Left cardiac atrium (tissue), 4 donors: ENCODE data around the gene GPATCH11. TPM values are rescaled to one million over a fixed set of nuclear protein-coding genes. Genes with fewer than 3 reads are reported as not detected.

Experiments used
- ATAC-seq, 2 donors: fragments of 200-7000 bp; cut with Tn5 transposase; one replicate each; pipeline ENCODE4 v1.9.1; 2020; ENCODE audit warnings: mild to moderate bottlenecking in 2 of 2, moderate library complexity in 2 of 2
- DNase-seq: peaks from one replicate; pipeline ENCODE4 v3.0.0-alpha.2; 2020
- intact Hi-C, 2 donors: fragments of 100-400 bp; cut with DNase I; formaldehyde crosslinking; loops; one replicate each; pipeline versions ENCODE4 v1.14.1 to v1.15.1; 2022 to 2023
- long read RNA-seq: library from polyadenylated mRNA; unstranded; transcript quantifications from one replicate; pipeline ENCODE4 v2.0.0, GENCODE V29; 2021
- total RNA-seq, 2 donors: library from RNA; stranded (reverse); fragmentation: NEBNext Ultra II Directional; extraction: Animal tissue kit (Norgen Biotek cat#: 25700); gene quantifications; one replicate each; pipeline ENCODE4 v1.2.1, GENCODE V29; 2021
- donor health status: DM: no; HTN: yes; CAD: no.
- donor health status: DM: no; HTN: yes; CAD: no; lungs with severe emphysema.
- donor health status: DM: yes; HTN: yes; CAD: no.
- donor health status: Dilated cardiomyopathy.

Gene GPATCH11
- total RNA-seq = 1 to 10 TPM; 5.9 to 7.3 TPM
- long read RNA-seq, partial matches to known transcripts = 0 of 1 reads
- long read RNA-seq, other reads (novel, unspliced or antisense) = 0 of 1 reads

GRCh38 chr2:37083873-37084794, at the start of gene GPATCH11, which contains the start of gene HEATR5B:
Gene GPATCH11, plus strand, starts transcription at chr2:37084518. Its CDS starts 3,864 bp downstream, at chr2:37088382.
Gene HEATR5B, minus strand, starts transcription at chr2:37084372. Its CDS starts 958 bp downstream, at chr2:37083414.
- intact Hi-C loops = no loop called here
- peak; percentile 98 for ATAC-seq
- peak; percentile 94 for DNase-seq

- intact Hi-C loops = no loop called here
- DNase-seq (no peak), ATAC-seq (no peak)
These were observed 46.5 kb upstream of the GPATCH11 start for GRCh38 chr2:37037771-37038170.

DNA sequence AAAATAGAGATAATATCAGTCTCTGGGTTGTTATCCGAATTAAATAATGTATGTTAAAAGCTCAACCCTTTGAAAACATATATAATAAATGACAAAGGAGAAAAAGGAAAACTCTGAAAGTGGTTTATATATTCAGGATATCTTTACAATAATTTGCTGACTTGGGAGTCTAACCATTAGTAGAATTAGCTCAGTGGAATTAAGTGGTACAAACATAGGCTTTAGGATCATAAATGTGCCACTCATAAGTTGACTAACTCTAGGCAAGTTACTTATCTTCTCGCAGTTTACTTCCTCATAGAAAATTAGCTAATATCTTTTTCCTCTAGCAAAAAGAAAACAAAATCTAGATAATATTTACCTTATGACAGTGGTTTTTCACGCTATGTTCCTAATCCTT, 44.7 kb upstream of the GPATCH11 start:
- ATAC-seq (no peak), DNase-seq (no peak)
- intact Hi-C loops = no loop called here

DNA sequence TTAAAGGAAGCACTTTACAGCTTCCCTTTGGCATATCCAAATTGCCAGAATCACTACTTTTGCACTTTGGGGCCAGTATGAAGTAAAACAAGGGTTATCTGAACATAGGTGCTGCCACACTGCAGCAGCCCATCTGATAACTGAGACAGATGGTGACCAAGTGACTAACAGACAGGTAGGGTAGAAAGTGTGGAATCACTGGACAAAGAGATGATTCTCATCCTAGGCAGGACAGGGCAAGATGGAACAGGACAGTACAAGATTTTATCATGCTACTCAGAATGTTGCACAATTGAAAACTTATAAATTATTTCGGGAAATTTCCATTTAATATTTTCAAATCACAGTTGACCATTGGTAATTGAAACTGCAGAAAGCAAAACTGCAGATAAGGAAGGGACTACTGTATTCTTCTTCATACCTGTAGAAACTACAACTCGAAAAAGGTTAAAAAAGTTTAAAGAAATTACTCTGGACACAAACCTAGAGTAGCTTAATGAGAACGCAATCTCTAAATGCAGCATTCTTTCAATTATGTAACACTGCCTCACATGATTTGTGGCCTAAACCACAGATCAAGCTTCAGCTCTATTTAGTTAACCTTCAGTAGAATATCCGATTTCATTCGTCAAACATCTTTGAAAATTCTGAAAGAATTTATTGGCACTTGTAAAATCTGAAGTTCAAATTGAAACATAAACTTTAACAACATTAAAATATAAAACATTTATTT, 31.6 kb upstream of the GPATCH11 start:
- ATAC-seq (no peak), DNase-seq (no peak)
- intact Hi-C loops = no loop called here

GRCh38 chr2:37059841-37060240, 24.5 kb upstream of the GPATCH11 start:
- ATAC-seq = no peak
- intact Hi-C loops = no loop called here
- no peak for DNase-seq

DNA sequence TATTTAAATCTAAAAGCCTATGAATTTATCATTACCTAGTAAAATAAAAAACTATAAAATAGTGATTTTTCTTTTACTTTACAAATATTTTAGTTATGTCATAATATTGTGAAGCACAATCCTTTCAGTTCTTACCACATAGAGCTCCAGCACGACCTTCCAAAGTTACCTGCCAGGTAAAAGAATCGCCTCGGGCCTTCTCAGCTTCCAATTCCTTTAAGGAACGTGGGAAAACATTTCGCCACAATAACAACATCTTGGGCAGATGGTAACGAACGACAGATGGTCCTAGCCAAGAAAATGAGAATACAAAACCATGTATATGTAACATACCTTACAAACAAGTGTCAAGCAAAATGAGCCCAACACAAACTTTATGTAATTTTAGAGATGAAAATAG, 23.9 kb upstream of the GPATCH11 start:
- ATAC-seq (no peak), DNase-seq (no peak)
- intact Hi-C loops = no loop called here

GRCh38 chr2:37061013-37061711, 23.2 kb upstream of the GPATCH11 start:
- DNase-seq (no peak), ATAC-seq (no peak)
- intact Hi-C loops = no loop called here

GRCh38 chr2:37061776-37062175, 22.5 kb upstream of the GPATCH11 start:
- DNase-seq (no peak), ATAC-seq (no peak)
- intact Hi-C loops = no loop called here

GRCh38 chr2:37068686-37069085, 15.6 kb upstream of the GPATCH11 start:
- intact Hi-C loops = no loop called here
- ATAC-seq = no peak
- no peak for DNase-seq

DNA sequence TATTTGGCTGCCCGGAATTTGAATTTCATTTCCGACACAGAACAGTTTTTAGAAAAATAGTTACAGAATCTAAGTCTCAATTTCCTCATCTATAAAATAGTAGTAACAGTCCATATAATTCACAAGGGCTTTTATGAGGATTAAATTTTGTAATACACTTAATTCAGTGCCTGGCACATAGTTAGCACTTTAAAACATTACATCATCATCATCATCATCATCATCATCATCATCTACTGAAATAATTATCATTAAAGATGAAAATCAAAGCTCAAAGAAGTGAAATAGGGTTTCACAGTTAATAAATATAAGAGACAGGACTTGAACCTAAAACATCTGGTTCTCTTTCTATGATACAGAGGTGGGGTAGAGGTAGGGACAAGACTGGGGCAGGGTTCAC, 13.4 kb upstream of the GPATCH11 start:
- intact Hi-C loops = no loop called here
- DNase-seq (no peak), ATAC-seq (no peak)

GRCh38 chr2:37080266-37080665, 4.1 kb upstream of the GPATCH11 start:
- intact Hi-C loops = no loop called here
- DNase-seq (no peak), ATAC-seq (no peak)

- ATAC-seq (no peak), DNase-seq (no peak)
- intact Hi-C loops = no loop called here
These were observed 3.6 kb upstream of the GPATCH11 start for GRCh38 chr2:37080689-37081088.

DNA sequence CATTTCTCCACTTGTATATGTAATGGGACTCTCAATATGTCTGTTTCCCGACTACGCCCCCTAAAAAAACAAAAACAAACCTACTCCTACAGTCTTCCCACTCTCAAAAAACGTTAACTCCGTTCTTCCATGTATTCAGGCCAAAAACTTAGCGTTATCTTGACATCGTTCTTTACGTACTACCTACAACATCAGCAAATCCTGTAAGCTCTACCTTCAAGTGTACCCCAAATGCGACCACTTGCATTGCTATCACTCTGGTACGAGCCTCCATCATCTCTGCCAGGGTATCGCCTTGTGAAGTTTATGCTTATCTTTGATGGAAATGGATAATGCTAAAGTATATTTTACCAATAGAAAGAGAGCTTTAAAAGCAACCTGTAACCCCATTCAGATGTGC, 479 bp downstream of the GPATCH11 start:
- intact Hi-C loops = no loop called here
- ATAC-seq (no peak), DNase-seq (no peak)

- no peak for ATAC-seq
- no peak for DNase-seq
- intact Hi-C loops = no loop called here
These were observed 1.4 kb downstream of the GPATCH11 start for GRCh38 chr2:37085731-37086147.

- intact Hi-C loops = no loop called here
- ATAC-seq (no peak), DNase-seq (no peak)
These were observed 5.7 kb downstream of the GPATCH11 start for GRCh38 chr2:37090019-37090477.

DNA sequence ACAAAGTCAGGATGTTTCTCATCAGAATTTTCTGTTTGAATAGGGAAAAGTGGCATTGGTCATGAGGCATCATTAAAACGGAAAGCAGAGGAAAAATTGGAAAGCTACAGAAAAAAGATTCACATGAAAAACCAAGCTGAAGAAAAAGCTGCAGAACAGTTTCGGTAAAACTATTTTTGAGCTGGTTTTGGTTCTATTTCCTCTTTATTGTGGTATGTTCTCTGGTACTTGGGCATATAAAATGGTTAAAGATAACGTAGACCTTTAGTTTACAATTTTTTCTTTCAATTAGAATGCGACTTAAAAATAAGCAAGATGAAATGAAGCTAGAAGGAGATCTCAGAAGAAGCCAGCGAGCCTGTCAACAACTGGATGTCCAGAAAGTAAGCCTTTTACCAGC, 7.6 kb downstream of the GPATCH11 start:
- ATAC-seq (no peak), DNase-seq (no peak)
- intact Hi-C loops = no loop called here

- no peak for ATAC-seq
- intact Hi-C loops = no loop called here
- DNase-seq = no peak
These were observed 12.2 kb downstream of the GPATCH11 start for GRCh38 chr2:37096568-37096967.

- DNase-seq (no peak), ATAC-seq (no peak)
- intact Hi-C loops = no loop called here
These were observed 14.2 kb downstream of the GPATCH11 start for GRCh38 chr2:37098416-37099118.

DNA sequence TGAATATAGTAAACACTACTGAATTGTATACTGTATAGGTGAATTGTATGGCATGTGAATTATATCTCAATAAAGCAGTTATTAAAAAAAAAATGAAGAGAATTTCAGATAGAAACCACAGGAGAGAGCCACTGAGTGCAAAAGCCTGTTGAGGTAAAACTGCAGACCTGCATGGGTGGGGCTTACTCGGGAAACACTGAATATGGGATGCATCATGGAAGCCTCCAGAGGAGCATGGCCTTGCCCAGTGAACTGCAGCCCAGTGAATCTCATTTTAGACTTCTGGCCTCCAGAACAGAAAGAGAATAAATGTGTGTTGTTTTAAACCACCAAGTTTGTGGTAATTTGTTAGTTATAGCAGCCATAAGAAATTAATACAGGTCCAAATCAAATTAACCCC, 15.7 kb downstream of the GPATCH11 start:
- intact Hi-C loops = no loop called here
- ATAC-seq = no peak
- no peak for DNase-seq
